Uterus (tissue), 2 donors: ENCODE results near the gene PNLDC1.

Experiments
- POLR2A ChIP-seq, 2 donors: fragments of 450-650 bp; IDR thresholded peaks; one replicate each; pipeline ENCODE4 v1.6.1; 2016; ENCODE audit warnings: antibody characterized with exemption in 2 of 2, mild to moderate bottlenecking in 1 of 2, moderate library complexity in 1 of 2
- TF ChIP-seq, protein P1 (sequence below), 4 experiments: fragments of 200-600 bp in 2 of 4; fragments of 450-650 bp in 2 of 4; sonication (generic) in 2 of 4; IDR thresholded peaks; one replicate each; pipeline ENCODE4 v1.5.1; 2016 to 2019; ENCODE audit warnings: antibody characterized with exemption in 4 of 4, mild to moderate bottlenecking in 2 of 4, moderate library complexity in 1 of 4

- TF ChIP-seq, protein P1, sequence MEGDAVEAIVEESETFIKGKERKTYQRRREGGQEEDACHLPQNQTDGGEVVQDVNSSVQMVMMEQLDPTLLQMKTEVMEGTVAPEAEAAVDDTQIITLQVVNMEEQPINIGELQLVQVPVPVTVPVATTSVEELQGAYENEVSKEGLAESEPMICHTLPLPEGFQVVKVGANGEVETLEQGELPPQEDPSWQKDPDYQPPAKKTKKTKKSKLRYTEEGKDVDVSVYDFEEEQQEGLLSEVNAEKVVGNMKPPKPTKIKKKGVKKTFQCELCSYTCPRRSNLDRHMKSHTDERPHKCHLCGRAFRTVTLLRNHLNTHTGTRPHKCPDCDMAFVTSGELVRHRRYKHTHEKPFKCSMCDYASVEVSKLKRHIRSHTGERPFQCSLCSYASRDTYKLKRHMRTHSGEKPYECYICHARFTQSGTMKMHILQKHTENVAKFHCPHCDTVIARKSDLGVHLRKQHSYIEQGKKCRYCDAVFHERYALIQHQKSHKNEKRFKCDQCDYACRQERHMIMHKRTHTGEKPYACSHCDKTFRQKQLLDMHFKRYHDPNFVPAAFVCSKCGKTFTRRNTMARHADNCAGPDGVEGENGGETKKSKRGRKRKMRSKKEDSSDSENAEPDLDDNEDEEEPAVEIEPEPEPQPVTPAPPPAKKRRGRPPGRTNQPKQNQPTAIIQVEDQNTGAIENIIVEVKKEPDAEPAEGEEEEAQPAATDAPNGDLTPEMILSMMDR (IDR thresholded peaks at IDR 0.05): no peak
- no peak for TF ChIP-seq POLR2A (IDR thresholded peaks at IDR 0.05)
These were observed 29.4 kb downstream of the PNLDC1 start for GRCh38 chr6:159829526-159829925.
